NCI-H69 (cell line): Measurements from ENCODE around the gene PDGFD.

Experiments
- DNase-seq: peaks from one replicate; lab custom pipeline; 2025; lab: John Stamatoyannopoulos, UW

PDGFD gene

DNA sequence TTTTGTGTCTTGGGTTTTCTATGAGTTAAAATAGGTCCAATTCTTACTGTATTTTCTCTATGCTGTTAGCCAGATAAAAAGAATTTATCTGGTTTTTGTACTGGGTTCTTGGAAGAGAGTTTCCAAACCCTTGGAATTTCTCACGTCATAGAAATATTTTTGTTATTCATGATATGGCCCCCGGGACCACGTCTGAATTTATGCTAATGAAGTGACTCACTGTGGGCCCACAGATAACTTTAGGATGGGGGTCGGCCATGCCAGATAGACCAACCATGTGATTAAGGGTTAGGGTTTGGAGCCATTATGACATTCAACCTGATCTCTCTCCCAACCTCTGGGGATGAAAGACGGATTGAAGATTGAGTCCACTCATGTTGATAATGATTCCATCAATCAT lies 163.1 kb downstream of the PDGFD start:
- no peak for DNase-seq

DNA sequence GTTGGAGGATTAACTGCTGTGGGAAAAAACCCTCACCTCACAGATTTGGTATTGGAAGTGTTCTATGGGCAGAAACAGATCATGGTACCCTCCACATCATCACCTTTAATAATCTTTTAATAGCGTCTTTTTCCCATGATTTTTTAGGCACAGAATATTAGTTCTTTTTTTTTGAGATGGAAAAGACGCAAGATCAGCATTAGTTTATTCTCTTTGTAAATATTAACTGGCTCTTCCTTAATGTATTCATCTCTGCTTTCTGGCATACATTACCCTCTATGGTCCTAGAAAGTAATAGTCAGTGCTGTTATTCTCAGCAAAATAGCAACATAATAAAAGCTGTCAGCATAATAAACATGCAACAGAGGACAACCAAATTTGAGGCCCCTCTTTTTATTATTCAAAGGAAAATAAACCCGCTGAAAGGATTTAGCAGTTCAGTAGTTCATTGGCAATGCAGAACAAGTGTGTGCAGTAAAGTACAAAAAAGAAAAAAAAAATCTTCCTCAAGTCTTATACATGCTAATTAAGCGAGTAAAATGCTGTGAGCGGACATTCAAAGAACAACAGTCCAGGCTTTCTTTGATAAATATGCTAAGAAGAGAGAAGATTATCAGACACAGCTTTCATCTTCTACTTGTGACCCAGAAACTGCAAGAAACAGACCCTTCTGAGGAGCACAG lies 165.0 kb downstream of the PDGFD start:
- DNase-seq, result no peak

DNA sequence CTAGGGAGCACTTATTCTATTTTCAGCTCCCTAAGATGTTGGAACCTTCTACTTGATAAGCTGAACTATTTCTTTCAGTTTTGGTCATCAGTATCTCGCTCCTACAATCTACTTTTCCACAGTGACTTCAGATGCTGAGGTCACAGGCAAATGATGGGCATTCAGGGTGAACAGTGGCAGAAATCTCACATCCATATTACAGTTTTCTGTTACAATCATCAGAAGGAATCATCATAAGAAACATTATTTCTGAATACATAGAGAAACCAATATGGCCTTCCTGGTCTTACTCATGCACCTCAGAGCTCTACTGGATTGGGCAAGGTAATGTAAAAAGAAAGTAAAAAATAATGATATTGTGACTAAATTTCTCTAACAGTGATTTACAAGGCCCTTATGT lies 166.9 kb downstream of the PDGFD start:
- DNase-seq, result peak; percentile 43

DNA sequence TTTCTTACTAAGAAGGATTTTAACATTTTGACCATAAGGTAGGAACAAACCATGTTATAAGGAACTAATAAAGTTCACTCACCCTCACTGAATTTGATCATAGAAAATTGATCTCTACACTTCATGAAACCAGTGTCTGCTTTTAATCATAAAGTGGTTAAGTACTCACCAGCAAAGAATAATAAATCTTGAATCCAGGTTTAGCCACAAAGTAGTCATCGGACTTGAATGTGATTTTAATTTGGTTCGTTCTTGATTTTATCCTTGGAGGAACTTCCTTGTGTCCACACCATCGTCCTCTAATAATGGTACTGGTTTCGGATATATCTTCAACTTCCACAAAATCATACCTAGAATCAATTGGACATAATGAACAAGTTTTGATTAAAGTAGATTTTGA lies 168.1 kb downstream of the PDGFD start:
- no peak for DNase-seq

DNA sequence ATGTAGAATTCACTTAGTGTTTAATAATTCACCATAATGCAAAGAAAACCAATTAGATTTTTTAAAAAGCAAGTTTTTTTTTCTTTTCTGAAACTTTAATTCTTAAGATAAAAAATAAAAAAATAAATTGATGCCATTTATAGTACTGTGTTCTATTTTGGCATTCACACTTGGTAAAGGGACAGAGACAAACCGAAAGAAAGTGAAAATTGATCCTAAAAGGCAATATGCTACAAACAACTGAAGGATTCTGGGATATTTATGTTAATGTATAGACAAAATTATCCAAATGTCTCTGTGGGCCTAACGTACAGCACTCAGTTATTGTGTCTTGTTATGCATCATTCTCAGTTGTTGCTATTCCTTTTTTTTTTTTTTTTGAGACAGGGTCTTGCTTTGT lies 169.4 kb downstream of the PDGFD start:
- no peak for DNase-seq

DNA sequence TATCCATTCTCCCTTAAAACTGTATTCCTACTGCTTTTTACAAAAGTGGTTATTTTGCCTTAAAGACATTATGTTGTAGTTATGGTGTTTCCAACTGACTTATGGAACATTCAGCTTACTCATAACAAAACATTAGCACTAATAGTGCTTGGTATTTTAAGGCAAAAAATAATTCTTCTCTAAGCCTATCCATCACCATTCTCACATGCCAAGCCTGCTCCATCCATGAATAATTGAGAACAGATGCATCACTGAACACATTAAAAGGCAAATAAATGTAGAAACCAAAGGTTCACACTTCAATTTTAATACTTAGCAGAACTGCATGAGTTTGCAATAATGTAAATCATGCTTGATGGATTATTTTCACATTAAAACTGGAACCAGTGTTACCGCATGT lies 169.9 kb downstream of the PDGFD start:
- no peak for DNase-seq

DNA sequence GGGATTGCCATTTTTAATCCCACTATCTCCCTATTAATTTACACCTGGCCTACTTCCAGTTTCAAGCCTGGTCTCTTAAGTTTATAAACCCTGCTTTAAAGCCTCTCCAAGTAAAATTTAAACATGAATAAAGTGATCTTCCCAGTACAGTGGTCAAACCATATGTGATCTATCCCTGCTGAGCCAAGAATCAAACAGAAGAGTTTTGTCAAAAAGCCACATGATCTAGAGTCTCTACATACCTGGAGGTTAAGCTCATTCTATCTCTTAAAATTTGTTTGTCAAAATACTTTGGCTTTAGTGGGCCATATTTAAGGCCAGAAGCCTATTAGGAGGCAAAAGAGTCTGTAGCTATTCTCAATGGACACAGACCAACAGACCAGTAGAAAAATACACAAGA lies 170.4 kb downstream of the PDGFD start:
- no peak for DNase-seq

DNA sequence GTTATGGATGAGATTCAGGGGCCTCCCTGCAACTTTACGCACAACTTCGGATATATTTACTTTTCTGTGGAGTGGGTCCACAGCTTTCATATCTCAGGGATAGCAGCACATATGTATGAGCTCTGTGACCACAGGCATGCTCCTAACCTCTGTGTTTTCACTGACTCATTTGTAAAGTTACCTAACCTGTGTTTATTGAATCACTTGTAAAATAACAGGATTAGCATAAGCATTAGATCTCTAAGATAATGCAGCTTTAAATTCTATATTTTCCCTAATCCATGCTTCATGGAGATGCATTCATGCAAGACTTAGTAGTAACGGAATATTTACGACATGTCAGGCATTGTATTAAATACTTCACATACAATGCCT lies 175.4 kb downstream of the PDGFD start:
- DNase-seq, result no peak

DNA sequence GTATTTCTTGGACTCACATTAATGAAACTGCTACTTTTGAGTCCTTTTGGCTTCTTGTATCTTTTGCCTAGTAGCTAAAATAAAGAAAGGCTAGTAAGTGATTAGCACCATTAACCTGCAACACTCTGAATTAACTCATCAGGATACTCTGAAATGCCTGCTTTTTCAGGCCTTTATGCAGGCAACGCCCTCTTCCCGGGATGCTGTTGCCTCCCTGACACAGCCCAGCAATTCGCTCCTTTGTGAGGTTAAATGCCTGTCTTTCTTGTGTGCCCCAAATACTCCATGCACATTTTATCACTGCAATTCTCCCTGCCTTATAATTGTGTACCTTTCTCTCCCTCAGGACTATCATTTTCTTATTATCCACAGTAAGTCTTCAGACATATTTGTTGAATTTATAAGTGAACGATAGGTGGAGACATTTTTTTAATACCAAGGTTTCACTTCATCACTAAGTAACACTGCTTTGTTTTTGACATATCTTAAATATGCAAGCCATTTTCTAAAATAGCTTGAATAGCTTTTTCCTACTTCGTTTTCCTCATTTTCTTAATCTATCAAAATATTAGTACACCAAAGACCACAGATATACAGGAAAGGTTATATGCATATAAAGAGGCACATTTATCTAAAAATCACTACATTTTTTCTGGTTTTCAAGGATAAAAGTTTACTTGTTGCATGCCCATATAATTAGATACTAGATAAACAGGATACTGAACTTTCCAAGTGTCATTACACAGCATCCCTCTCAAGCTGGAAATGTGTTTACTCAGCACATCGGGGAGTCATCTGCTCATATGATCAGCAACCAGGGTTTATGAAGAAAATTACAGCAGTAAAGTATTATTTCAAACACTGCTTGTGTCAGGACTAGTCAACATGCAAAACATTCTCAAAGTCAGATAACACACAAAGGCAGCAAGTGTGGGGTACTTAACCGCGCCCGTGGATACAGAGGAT lies 176.0 kb downstream of the PDGFD start:
- peak; percentile 70 for DNase-seq

DNA sequence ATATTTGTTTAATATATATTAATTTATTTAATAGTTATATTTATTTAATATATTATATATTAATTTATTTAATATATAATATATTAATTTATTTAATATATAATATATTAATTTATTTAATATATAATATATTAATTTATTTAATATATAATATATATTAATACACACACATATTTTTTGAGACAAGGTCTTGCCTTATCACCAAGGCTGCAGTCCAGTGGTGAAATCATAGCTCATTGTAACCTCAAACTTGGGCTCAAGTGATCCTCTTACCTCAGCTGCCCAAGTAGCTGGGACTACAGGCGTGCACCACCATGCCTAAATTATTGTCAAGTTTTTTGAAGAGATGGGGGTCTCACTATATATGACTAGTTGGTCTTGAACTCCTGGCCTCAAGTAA lies 178.9 kb downstream of the PDGFD start:
- DNase-seq, result no peak

DNA sequence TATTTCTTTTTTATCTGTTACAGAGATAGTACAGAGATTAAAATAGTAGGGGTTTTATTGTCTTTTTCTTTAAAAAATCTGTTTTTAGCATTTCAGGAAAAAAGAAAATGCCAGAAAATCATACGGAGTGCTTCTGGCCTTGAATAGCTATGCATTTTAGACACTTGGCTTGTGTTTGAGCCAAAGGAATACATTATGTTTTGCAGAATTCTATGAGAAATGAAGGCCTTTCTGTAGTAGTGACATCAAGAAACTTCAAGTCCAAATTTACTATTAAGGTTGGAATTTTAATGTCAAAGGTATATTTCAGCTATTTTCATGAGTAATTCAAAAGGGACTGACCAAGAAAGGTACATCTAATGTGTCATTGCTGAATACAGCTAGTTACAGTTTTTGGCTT lies 183.8 kb downstream of the PDGFD start:
- DNase-seq, result no peak

DNA sequence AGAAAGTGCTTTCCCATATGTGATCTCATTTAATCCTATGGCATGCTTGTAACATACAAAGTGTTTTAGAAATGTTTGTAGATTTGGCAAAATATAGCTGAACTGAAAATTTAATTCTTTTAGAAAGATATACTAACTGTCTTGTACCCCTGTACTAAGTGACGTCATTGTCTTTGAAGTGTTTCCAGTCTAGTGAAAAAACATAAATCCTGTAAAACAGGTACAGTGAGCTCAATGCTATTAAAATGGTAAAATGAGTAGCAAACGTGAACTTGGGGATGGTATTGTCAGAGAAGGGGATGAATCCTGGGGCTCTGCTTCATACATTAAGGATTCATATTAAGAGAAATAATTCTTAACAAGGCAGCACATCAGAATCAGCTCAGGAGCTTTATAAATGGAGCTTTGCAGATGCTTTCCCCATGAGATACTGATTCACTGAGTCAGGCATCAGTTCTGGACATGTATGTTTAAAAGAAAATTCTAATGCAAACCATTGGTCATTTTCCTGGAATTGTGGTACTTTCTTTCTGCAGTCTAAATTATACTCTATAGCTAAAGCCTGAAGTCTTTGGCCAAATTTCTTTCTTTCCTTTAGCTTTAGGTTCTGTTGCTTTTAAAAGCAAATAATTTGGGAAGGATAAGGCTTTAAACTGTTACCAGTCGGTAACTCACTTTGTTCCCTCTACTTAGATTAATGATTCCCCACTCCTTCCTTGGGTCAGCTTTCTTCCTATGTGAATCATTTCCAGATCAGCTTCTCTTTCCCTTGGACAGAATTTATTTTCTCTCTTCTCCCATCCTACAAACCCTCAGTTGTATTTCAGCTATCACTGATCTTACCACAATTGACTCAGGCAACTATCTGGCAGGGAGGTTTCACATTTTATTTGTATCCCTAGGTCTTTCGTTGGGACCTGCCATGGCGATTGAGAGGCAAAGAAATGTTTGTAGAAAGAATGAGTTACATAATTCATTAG lies 185.0 kb downstream of the PDGFD start:
- no peak for DNase-seq

DNA sequence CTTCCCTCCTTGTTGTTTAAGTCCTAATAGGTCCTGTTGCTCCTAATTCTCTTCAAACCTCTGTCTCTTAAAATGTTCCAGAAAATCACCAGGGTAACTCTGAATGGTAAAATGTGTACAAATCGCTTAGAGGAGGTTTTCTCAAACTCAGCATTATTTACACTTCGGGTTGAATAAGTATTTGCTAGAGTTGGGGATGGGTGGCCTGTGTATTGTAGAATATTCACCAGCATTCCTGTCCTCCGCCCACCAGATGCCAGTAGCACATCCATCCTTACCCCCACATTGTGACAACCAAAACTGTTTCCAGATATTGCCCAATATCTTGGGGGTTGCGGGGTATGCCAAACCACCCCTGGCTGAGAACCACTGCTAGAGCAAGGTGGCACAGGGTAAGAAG lies 191.9 kb downstream of the PDGFD start:
- no peak for DNase-seq

DNA sequence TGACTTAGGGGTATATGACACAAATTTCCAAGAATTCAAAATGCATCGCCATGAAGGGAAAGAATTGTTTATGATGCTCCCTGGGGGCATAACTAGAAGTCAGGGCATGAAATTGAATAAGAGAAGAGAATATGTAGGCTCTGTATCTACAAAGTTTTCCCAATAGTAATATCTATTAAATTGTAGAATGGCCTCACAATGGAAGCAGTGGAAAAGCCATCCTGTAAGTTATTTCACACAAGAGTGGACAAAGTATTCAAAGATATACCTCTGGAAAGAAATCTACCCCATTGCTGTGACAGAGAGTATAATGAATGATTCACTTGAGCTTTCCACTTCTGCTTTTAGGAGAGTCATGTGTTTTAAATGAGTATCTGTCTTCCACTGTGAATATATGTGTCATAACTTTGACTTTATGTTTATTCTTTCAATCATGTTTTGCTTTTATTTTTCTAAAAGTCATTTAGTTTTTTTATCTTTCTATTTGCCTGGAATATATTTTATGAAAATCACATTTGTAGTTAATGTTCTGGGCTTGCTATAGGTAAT lies 193.2 kb downstream of the PDGFD start:
- DNase-seq, result no peak

DNA sequence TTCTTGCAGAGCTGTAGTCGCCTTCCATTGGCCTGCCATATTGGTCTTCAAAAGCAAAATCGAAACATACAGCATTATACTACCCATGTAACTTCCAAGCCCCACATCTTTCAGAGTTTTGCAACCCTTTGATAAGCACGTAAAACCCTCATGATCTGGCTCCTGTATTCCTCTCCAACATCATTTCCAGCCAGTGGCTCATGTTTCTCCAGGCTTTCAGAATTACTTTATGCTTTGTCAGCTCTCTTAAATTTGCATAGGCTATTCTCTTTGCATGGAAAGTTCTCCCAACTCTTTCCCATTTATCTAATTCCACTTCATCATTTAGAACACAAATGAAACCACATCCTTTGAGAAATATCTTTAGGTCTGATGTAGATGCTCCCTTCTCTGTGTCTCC lies 195.3 kb downstream of the PDGFD start:
- no peak for DNase-seq

DNA sequence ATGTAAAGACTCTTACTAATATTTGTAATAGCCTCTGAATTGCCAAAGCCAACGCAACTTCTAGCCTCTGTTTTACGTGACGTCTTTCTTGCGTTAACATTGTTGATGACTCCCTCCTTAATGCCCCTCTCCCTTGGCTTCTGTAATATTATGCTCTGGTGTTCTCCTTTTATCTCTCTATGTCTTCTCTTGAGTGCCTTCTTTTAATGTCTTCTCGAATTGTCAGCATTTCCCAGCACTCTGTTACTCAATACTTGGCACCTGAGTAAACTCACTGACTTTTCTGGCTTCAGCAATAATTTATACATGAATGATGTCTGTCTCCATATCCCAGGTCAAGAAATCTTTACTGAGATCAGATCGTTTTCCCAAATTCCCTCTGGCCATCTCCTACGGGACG lies 196.0 kb downstream of the PDGFD start:
- DNase-seq, result no peak

DNA sequence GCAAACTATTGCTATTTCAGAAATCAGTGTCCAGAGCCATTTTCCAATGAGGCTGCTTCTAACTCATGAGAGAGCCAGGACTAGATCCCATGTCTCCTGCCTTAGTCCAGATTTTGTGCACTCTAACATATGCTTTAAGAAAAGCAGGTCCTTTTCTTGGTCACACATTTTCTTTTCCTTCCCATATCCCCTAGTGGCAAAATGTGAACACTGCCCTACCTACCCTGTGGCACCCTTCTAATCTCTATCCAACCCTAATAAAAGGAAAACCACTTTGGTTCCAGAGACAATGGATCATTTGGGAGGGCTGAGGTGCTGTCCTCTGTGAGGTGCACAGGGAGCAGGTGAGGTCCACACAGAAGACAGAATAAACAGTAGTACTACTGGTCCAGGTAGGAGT lies 199.6 kb downstream of the PDGFD start:
- no peak for DNase-seq

DNA sequence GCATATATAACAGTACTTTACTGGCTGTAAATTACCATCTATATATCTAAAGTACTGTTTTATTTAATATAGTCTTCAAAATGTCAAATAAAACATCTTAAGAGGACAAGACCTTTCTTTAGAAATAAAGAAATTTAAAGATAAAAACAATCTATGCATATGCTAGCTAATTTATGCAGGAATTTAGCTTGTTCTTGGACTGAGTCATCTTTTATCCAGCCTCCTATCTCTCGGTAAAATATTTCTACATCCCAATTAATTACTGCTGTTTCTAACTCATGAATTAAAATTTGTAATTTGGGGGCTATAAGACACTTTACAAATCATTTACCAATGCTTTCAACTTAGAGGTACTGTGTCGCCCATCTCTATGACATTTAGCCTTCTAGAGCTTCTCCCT lies 200.3 kb downstream of the PDGFD start:
- DNase-seq, result no peak

DNA sequence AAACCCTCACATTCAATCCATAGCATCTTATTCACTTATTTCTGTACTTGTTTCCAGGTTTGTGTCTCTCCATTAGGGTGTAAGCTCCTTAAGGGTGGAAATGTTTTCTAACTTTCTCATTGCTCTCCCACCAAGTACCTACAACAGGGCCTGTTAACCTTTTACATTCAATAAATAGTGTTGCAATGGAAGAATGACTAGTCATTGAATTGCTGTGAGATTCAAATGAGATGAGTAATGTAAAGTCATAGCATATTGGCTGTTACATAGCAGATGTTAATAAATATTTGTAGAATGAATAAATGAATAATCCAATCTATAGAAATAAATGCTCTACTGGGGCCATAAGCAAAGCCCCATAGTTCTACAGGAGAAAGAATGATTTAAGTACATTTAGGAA lies 202.9 kb downstream of the PDGFD start:
- no peak for DNase-seq

DNA sequence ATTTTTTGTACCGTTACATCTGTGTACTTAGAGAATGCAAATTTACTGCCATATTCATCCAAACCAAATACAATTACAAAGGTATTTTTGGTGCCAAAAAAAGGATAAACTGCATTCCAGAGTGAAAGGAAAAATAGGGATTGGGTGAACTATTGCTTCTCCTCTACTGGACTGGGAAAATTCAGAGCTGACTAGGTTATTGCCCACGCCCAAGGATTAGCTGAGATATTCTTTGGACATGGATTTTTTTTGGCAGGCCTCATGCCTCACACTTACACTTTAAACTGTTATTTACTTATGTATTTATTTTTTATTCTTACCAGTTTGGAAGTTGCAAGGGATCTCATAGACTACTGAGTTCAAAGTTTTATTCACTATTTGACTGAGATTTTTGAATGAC lies 203.8 kb downstream of the PDGFD start:
- no peak for DNase-seq

DNA sequence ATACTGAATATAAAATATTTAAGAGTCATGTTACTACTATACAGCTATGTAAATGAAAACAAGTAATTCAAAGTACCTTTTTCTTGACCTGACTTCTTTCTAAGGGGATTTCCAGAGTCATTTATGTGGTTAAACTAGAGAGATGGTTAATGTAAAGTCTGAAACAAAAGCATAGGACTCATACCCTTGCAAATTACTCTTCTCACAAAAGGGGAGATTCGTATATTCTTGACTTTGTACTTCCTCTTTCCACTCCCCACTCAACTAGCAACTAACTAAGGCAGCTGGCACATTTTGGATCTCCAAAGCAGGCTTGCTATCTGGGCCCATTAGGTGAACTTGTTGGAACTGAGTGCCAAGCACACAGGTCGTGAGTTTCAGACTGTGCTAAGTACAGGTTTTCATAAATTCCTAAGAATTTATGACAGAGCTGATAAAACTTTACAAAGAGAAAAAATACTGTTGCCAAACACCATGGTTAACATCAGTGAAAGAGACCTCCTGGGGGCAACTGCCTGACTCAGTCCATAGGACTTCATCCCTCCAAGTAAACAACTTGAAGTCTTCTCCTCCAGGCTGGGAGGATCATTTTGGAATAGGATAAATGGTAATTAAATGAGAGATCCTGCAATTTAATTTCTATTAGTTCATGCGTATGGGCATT lies 204.5 kb downstream of the PDGFD start:
- DNase-seq, result peak; percentile 26
